Cardiac muscle cell (in vitro differentiated cells and primary cell): Measurements from ENCODE around the gene TTLL5. TPM values are rescaled to one million over a fixed set of nuclear protein-coding genes. Genes with fewer than 3 reads are reported as not detected.

Source experiments
- DNase-seq, 2 donors: peaks; one replicate each; pipeline versions ENCODE4 v3.0.0 to v3.0.0-alpha.2; 2010 to 2017; ENCODE audit warnings: low read depth in 1 of 2, low spot score in 1 of 2
- H3K27ac ChIP-seq: fragments of 200-600 bp; sonication (generic); 2 replicates; pipeline ENCODE4 v1.5.1; 2016
- H3K27me3 ChIP-seq: fragments of 200-600 bp; sonication (generic); 2 replicates; pipeline ENCODE4 v1.6.0; 2016; ENCODE audit warnings: control low read depth
- H3K36me3 ChIP-seq: fragments of 200-600 bp; sonication (generic); 2 replicates; pipeline ENCODE4 v1.5.1; 2016; ENCODE audit warnings: control low read depth
- H3K4me1 ChIP-seq: fragments of 200-600 bp; sonication (generic); 2 replicates; pipeline ENCODE4 v1.8.1; 2017; ENCODE audit warnings: low read depth, mild to moderate bottlenecking, mixed run types
- H3K4me3 ChIP-seq: fragments of 200-600 bp; sonication (generic); 2 replicates; pipeline ENCODE4 v1.5.1; 2016; ENCODE audit warnings: mild to moderate bottlenecking
- H3K9me3 ChIP-seq: fragments of 200-600 bp; sonication (generic); 2 replicates; pipeline ENCODE4 v1.5.1; 2017; ENCODE audit warnings: low read depth, mild to moderate bottlenecking, control low read depth
- polyA plus RNA-seq: library from polyadenylated mRNA; unstranded; fragments of >200 nt; fragmentation: Nextera tagmentation; extraction: Ambion mirVana; gene quantifications from 2 replicates; pipeline ENCODE4 v1.2.1, GENCODE V29; 2016
- total RNA-seq: library from RNA; depleted of rRNA; stranded (reverse); fragments of >200 nt; gene quantifications from 2 replicates; pipeline ENCODE4 v1.2.3, GENCODE V29; 2016
- TF ChIP-seq, protein P1 (sequence below): IDR thresholded peaks from 2 replicates; pipeline ENCODE4 v1.5.1; 2012; ENCODE audit warnings: low read depth, mild to moderate bottlenecking, low read length

The TTLL5 gene
- total and polyA plus RNA-seq, 2 experiments from 2014 or later, result 24.1 to 28.4 TPM

DNA sequence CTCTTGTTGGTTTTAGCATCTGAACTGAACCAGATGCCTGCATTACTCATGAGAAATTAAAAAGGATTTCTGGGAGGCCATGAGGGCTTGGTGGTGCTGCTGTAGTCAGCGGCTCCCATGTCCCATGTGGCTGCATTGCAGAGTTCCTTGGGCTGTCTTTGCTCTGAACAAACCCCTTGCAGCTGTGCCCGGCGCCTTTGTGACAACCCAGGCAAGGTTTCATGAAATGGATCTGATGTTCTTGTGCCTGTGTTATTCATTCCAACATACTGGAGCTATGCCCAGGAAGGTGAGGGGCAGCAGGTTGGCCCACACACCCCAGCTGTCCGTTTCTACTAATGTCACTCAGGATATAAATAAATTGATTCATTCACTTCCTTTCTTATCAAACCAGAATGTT is 280.0 kb downstream of the TTLL5 start:
- Histone ChIP-seq H3K4me3 (no peak overlapping the region), H3K4me1 (no peaks in the 10 kb centered on the region), H3K36me3 (no peaks in the 10 kb centered on the region), H3K27me3 (no peaks in the 10 kb centered on the region), H3K9me3 (no peaks in the 10 kb centered on the region), H3K27ac (no peak overlapping the region)
- TF ChIP-seq, protein P1, sequence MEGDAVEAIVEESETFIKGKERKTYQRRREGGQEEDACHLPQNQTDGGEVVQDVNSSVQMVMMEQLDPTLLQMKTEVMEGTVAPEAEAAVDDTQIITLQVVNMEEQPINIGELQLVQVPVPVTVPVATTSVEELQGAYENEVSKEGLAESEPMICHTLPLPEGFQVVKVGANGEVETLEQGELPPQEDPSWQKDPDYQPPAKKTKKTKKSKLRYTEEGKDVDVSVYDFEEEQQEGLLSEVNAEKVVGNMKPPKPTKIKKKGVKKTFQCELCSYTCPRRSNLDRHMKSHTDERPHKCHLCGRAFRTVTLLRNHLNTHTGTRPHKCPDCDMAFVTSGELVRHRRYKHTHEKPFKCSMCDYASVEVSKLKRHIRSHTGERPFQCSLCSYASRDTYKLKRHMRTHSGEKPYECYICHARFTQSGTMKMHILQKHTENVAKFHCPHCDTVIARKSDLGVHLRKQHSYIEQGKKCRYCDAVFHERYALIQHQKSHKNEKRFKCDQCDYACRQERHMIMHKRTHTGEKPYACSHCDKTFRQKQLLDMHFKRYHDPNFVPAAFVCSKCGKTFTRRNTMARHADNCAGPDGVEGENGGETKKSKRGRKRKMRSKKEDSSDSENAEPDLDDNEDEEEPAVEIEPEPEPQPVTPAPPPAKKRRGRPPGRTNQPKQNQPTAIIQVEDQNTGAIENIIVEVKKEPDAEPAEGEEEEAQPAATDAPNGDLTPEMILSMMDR, result no peak
- DNase-seq, result no peak

DNA sequence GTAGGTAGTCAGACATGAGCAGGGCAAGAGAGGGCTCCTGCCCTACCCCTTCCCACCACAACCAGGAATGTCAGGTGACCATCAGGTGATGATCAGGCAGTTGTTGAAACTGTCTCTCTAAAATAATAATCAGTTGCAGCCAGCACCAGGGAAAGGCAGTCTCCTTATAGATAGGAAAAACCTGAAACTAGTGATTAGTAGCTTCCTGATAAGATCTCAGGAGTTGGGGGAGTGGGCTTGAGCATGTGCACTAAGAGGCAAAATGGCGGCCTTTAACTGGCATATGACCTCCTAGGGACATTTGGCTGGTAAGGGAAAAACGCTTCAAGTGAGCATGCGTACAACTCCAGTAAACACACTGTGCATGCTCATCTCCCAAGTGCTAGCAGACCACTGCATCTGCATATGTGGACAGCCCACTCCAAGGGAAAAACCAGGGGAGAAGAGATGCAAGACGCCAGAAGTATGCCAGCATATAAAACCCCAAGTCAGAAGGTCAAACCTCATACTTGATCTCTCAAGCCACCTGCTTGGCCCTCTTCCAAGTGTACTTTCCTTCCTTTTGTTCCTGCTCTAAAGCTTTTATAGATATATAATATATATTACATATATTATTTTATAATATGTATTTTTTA is 283.7 kb downstream of the TTLL5 start:
- no peaks in the 10 kb centered on the region for H3K36me3 ChIP-seq

DNA sequence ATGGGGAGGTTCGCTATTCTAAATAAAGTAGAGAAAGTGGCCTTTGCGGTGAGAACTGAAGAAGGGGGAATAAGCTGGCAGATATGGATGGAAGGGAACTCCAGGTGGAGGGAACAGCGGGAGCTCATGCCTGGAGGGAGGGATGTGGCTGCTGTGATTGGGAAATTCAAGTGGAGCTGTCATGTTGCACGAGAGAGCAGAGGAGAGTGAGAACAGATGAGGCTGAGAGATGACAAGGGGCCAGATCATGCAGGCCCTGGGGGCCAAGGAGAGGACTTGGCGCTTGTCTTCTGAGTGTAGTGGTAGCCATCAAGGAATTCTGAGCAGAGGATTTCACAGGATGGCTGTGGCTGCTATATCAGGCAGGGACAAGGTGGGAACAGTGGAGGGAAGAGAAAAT is 285.7 kb downstream of the TTLL5 start:
- no peaks in the 10 kb centered on the region for H3K27me3 ChIP-seq
- peaks cover 10% of the 10 kb centered on the region for H3K4me1 ChIP-seq
- peak in 1 of 2 donors; percentile 62 for DNase-seq
- H3K4me3 ChIP-seq, result no peak overlapping the region
- H3K27ac ChIP-seq, result no peak overlapping the region
- no peaks in the 10 kb centered on the region for H3K9me3 ChIP-seq
- TF ChIP-seq, protein P1, result no peak
- H3K36me3 ChIP-seq, result no peaks in the 10 kb centered on the region

More for the DNA sequence above, 283.7 kb downstream of the TTLL5 start:
- H3K9me3 ChIP-seq, result no peaks in the 10 kb centered on the region
- peaks cover 10% of the 10 kb centered on the region for H3K4me1 ChIP-seq
- H3K27me3 ChIP-seq, result no peaks in the 10 kb centered on the region
- TF ChIP-seq, protein P1, result no peak
- DNase-seq, result no peak
- H3K4me3 ChIP-seq, result no peak overlapping the region
- H3K27ac ChIP-seq, result no peak overlapping the region

DNA sequence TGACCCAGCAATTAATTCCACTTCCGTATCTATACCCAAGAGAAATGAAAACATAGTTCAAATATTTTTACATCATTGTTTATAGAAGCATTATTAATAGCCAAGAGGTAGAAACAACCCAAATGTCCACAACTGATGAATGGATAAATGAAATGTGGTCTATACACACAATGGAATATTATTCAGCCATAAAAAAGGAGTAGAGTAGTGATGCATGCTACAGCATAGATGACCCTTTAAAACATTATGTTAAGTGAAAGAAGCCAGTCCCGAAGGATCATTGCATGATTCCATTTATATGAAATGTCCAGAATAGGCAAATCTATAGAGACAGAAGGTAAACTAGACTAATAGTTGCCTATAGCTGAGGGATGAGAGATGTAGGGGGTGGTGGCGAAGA is 291.4 kb downstream of the TTLL5 start:
- Histone ChIP-seq H3K4me3 (no peak overlapping the region), H3K9me3 (no peaks in the 10 kb centered on the region), H3K27me3 (no peaks in the 10 kb centered on the region), H3K4me1 (no peaks in the 10 kb centered on the region), H3K27ac (no peak overlapping the region), H3K36me3 (no peaks in the 10 kb centered on the region)
- TF ChIP-seq, protein P1, result no peak
- DNase-seq, result no peak

DNA sequence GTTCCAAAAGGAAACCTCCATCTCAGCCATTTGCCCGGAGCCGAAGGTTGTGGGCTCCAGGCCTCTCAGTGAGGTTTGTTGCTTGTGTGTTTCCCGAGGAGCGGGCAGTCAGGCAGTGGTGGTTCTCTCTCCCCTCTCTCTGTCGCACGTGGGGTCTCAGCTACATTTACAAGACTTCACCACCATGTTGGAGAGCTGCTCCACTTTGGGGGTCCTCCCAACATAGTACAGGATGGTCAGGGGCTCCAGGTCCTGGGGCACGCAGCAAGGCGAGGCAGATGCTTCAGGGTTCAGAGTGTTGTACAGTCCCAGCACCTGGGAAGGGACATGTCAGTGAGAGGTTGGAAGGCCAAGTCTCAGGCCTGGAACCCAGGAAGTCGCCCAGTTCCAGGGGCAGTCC is 298.0 kb downstream of the TTLL5 start:
- no peak overlapping the region for H3K4me3 ChIP-seq
- H3K36me3 ChIP-seq, result no peaks in the 10 kb centered on the region
- H3K9me3 ChIP-seq, result no peaks in the 10 kb centered on the region
- DNase-seq, result no peak
- TF ChIP-seq, protein P1, result no peak
- no peaks in the 10 kb centered on the region for H3K4me1 ChIP-seq
- no peaks in the 10 kb centered on the region for H3K27me3 ChIP-seq
- no peak overlapping the region for H3K27ac ChIP-seq
